Measurements from ENCODE around the gene KIFC3.

DNA sequence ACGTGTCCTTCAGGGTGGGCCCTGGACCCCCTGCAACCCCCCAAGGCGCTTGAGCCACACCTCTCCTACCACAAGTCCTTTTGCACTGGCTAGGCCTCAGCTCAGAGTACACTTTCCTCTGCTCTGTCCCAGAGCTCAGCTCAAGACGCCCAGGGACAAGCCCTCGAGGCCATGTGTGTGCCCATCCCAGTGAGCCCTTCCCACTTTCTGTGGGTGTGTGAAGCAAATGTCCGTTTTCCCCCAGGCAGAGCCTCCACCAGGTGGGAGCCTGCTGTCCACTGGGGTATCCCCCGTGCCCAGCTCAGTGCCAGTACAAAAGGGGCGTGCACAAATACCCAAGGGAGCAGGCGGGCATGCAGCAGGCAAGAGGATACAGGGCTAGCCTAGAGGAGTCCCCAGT is 18.4 kb downstream of the KIFC3 start:
- TF ChIP-seq POLR2AphosphoS5 (IDR thresholded peaks at IDR 0.05) (no peak), POLR2A (IDR thresholded peaks at IDR 0.05) (no peak), EP300 (IDR thresholded peaks at IDR 0.05) (no peak)
- TF ChIP-seq, protein P1, sequence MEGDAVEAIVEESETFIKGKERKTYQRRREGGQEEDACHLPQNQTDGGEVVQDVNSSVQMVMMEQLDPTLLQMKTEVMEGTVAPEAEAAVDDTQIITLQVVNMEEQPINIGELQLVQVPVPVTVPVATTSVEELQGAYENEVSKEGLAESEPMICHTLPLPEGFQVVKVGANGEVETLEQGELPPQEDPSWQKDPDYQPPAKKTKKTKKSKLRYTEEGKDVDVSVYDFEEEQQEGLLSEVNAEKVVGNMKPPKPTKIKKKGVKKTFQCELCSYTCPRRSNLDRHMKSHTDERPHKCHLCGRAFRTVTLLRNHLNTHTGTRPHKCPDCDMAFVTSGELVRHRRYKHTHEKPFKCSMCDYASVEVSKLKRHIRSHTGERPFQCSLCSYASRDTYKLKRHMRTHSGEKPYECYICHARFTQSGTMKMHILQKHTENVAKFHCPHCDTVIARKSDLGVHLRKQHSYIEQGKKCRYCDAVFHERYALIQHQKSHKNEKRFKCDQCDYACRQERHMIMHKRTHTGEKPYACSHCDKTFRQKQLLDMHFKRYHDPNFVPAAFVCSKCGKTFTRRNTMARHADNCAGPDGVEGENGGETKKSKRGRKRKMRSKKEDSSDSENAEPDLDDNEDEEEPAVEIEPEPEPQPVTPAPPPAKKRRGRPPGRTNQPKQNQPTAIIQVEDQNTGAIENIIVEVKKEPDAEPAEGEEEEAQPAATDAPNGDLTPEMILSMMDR (IDR thresholded peaks at IDR 0.05) = no peak

Measured in sigmoid colon (tissue), 4 donors.